Right lung (tissue), 5 donors: ENCODE results near the gene PID1. TPM values are rescaled to one million over a fixed set of nuclear protein-coding genes. Genes with fewer than 3 reads are reported as not detected.
"Not testable (repeated sequence)": the region's sequence is repeated elsewhere in the genome, so short reads cannot be mapped to it uniquely, and the experiment has no call there.

Source experiments
- DNase-seq, 2 donors: peaks; one replicate each; pipeline ENCODE4 v3.0.0-alpha.2; 2013
- polyA plus RNA-seq, 5 donors: library from polyadenylated mRNA; unstranded; fragments of 120-200 nt; gene quantifications; one replicate each; pipeline versions ENCODE4 v1.2.1 to v1.2.3, GENCODE V29; 2013; ENCODE audit warnings: inconsistent platforms in 1 of 5, low replicate concordance in 1 of 5; ENCODE audit not compliant: insufficient read length in 5 of 5, insufficient read depth in 1 of 5

The PID1 gene
- polyA plus RNA-seq, 5 donors: 22.5 to 28.7 (median 26.4) TPM

DNA sequence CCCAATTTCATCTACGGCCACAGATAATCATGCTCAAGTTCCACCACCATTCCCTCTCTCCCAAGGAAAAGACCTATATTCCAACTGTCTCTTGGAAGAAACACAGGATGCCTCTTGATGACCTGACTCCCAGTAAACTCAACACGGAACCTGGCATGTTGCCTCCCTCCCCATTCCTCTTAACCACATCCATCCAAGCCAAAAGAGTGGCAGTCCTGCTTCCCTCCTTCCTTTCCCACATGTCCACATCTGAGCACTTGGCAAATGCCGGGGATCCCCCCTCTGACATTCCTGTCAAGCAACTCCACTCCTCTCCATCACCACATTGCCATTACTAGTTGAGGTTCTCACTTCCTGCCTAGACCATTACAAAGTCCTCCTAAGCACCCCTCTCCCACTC lies 49.4 kb downstream of the PID1 start:
- DNase-seq: no peak

DNA sequence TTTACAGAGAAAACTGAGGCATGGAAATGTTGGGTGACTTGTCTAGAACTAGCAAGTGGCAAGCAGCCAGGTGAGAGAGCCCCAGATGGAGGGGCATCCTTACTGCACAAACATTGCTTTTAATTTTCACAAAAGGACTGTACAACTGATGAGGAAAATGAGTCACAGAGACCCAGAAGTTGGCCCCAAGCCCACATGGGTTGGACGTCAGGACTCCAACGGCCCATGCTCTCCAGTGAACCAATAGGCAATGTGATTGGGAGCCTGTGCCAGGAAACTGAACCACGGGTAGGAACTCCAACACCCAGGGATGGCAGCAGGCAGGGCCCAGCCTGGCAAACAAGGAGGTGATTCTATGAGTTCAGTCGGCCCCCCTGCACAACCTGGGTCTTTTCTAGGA lies 50.8 kb downstream of the PID1 start:
- DNase-seq: no peak

DNA sequence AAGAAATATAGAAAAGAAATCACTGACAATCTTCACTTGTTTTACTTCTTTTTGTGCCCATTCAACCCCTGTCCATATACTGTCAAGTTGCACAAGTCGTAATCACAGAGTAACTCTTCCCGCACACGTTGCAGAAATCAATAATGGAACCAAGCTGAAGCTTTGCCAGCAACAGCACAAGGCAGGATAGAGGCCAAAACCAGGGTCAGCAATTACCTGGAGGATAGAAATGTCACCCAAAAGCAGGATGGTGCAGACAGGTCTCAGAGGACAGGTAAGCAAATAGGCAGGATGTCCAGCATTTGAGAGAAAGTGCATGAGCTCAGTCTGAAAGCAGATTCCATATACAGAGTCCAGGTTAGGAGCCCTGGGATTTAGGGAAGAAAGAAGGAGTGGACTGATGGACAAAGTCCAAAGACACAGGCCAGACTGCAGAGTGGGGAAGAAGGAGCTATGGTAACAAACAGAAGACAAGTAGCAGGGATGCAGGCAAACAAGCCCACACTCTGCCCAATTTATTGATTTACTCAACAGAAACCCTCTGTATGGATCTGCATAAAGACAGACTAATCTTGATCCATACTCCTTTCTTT lies 52.7 kb downstream of the PID1 start:
- DNase-seq: no peak

DNA sequence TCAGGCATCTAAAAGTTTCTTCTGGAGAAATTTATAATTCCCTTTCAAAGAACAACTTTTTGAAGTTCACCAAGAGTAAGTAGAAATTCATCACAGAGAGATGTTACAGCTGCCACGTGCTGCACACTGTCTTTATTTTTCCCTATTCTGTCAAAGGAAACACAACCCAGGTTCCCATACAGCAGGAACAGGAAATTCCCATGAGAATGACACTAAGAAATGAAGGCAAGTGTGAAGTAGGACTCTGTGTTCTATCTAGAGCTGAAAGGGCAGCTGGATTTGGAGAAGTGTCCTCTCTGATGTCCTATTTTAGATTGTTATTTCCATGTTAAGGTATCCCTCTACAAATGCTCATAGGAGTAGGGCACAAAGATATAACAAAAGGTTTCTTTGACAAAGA lies 58.8 kb downstream of the PID1 start:
- DNase-seq: no peak

DNA sequence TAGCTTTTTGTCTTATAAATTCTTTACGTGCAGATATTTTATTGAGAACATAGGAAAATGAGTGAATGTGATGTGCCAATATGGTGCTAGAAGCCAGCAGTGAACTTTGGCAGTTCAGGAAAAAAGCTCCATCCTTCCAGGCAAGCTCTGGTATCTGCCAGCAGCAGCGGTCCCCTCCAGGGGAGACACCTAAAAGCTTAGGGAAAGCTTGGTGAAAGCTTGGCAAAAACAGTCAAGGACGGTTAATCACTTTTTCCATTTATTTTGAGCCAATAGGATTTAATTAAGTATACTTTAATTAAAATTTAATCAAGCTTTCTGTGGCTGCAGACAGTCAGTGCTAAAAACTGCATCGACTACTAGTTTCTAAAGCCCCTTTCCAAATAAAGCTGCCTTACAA lies 60.4 kb downstream of the PID1 start:
- DNase-seq: no peak

DNA sequence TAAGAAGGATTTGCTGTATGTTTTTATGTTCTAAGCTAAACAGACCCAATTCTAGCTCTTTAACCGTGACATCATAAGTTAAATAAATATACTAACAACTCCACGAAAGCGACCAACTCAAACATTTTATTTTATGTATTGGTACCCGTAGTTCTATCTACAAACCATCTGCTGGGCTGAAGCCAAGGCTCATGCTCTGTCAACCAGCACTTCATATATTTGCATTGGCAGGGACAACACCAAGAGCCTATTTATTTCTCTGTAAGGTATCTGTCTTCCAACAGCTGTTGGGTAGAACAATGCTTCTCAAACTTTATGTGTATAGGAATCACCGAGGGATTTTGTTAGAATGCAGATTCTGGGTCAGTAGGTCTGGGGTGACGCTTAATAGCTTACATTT lies 64.5 kb downstream of the PID1 start:
- DNase-seq: no peak

DNA sequence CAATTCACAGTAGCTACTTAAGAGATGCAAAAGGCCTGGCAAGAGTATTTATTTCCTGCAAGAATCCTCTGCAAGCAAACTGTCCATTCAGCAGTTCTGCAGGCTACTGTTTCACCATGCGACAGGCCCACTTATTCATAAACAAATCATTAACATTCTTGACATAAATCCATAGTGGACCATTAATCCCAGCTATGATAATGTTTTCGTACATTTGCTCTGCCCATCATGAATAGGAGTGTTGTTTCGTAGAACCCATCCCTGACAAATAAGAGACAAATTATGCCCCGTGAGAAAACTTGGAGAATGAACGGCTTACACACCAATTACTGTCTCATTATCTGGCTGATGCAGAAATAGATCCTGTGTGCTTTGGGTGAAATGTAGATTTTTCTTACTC lies 65.4 kb downstream of the PID1 start:
- DNase-seq: peak; percentile 56 to 57

DNA sequence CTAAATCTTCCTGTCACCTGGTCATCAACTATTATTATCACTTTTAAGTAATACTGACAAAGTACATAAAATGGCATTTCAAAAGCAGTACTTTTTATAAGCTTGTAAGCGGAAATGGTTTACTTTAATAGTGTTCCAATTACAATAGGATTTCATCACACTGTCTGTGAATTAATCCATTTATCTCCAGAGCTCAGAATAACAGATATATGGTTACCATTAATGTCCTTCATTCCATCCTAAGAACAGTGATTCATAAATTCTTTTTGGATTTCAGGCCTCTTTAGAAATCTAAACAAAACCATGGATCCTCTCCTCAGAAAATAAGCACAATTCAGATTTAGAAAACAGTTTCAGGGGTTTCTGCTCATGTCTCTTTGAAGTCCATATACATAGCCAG lies 68.4 kb downstream of the PID1 start:
- DNase-seq: no peak

DNA sequence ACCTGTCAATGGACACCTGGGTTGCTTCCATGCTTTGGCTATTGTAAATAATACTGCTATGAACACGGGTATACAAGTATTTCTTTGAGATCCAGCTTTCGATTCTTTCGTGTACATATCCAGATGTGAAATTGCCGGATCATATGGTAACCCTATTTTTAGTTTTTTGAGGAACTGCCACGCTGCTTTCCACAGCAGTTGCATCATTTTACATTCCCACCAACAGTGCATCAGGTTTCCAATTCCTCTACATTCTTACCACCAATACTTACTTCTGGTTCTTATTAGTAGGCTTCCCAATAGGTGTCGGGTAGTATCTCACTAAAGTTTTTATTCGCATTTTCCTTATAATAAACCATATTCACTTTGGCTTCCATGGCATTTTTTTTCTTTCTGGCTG lies 69.6 kb downstream of the PID1 start:
- no peak for DNase-seq

DNA sequence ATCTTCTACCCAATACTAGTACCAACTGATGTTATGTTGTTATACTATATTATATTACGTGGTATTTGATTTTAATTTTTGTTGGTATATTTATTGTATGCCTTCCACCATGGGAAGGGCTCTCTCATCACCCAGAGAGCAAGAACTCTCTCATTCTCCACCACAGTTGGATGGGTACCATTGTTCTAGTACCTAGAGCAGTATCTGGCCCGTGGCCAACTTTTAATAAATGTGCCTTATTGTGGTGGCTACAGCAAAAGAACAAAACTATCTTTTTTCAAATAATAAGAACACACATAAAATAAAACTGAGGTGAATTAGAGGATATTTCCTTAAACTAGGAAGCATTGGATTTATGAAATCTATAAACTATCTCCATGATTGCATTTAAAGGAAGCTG lies 71.8 kb downstream of the PID1 start:
- DNase-seq: no peak

DNA sequence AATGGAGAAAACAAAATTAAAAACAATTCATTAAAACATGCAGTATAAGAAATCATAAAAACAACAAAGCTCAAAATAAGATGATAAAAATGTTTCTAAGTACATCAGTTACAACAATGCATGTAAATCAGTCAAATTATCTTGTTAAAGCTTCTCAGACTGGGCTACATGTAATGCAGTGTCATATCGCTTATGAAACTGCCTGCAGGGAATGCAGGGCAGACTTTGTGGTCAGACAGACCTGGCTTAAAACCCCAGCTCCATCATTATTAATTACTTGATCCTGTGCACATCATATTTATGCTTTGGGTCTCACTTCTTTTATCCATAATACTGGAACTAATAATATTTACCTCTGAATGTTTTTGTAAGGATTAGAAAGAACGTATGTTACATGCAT lies 74.6 kb downstream of the PID1 start:
- no peak for DNase-seq

DNA sequence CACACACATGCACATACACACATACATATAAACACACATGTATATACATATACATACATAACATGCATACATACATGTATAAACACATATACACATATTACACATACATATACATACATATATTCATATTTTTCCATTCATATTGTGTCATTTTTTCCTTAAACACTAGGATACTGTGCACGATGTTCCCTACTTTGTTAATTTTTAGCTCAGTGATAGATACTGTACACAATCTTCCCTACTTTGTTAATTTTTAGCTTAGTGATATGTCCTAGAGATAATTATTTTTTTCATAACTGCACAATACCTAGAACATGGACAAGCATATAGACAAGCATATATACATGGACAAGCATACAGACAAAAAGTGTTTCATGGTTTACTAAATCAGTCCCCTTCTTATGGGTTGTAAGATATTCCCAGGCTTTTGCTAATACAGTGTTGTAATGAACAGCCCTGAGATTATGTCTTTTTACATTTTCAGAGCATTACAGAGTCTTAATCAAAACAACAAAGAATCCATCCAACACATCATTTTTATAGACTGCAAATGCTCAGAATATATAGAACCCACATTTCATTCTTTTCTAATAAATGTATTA lies 75.6 kb downstream of the PID1 start:
- no peak for DNase-seq

DNA sequence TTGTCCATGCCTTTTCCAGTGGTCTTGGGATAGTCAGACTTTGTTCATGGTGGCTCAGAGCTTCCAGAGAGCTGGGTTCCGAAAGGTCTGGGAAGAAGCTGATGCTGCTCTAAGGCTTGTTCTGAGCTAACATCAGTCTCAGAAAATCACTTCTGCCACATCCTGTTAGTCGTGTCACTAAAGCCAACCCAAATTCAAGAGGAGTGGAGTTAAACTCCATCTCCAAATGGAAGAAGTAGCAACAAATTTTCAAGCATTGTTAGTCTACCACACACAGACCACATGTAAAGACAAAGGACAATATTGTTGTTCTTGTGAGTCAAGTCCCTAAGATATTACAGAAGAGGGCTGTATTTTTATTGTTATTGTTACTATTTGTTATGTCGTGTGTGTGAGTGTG lies 77.8 kb downstream of the PID1 start:
- DNase-seq: no peak

DNA sequence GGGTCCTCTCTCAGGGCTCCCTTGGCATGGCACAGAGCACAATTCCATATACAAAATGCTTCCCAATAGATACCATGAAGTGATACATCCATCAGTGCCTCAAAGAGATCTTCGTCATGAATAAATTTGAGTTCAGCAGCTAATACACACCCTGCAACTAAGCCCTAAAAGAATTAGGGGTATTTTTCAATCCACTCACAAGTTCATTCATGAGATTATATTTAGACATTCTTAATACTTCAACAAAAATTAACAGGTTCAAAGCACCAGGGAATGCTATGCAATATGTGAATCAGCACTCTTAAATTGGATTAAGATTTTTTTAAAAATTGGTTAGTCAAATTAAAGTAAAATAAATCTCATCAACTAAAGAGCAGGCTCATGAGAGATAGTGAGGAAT lies 79.7 kb downstream of the PID1 start:
- DNase-seq: no peak

DNA sequence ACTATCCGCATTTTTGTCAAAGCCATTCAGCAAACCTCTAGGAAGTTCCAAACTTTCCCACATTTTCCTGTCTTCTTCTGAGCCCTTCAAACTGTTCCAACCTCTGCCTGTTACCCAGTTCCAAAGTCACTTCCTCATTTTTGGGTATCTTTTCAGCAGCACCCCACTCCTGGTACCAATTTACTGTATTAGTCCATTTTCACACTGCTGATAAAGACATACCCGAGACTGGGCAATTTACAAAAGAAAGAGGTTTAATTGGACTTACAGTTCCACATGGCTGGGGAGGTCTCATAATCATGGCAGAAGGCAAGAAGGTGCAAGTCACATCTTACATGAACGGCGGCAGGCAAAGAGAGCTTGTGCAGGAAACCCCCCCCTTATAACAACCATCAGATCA lies 84.0 kb downstream of the PID1 start:
- DNase-seq: not testable (repeated sequence)

DNA sequence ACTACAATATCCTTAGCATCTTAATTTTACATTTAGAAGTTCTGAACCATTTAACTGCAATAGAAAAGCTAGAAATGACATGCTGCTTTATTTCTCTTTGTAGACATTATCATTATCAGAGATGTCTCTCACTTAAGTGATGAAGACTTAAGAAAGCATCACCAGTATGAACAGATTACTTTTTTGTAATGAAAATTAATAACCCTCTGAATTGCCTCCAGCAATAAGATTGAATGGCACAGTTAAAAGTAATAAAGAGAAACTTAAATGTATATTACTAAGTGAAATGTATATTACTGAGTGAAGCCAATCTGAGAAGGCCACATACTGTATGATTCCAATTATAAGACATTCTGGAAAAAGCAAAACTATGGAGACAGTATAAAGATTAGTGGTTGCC lies 89.4 kb downstream of the PID1 start:
- no peak for DNase-seq

DNA sequence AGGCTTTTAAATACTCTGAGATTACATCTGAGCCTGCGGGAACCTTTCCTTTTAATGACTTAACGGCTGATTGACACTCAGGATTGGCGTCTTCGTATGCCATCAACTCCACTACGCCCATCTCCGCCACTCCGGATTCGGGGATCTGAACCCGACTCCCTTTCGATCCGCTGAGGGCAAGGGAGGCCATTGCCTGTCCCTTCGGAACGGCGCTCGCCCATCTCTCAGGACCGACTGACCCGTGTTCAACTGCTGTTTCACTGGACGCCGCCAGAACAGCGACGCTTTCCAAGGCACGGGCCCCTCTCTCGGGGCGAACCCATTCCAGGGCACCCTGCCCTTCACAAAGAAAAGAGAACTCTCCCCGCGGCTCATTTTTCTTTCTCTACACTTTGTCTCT lies 90.4 kb downstream of the PID1 start:
- no peak for DNase-seq

DNA sequence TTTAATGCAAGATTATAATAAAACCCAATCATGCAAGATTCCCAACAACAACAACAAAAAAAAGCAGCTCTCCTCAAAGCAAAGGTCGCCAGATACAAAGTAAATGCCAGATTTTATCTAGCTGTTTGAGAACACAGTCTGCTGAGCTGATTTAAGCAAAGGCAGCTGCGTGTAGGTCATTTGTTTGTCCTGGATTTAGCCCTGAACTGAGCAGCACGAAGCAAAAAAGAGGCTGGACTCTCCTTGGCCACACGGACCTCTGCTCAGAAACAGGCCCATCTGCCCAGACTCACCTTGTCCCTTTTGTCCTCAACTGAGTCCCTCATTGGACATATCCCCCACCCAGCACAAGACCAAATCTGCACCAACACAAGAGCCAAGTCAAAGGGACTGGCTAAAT lies 91.5 kb downstream of the PID1 start:
- DNase-seq: no peak

DNA sequence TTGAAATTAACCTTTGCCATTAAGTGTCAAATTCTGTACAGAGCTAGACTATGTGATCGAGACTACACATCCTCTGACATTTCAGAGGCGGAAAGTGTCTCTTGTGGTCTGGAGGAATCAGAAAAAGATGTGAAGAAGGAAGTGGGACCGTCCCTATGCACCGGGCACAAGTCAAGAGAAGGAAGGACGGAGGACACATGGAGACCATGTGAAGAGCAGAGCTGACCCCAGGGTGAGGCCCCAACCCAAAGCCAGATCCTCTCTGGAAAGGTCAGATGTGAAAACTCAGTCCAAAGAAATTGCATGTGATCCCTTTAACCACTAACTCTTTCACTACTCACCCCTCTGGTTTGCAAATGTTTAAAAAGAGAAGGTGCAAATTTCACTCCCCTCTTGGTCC lies 92.4 kb downstream of the PID1 start:
- no peak for DNase-seq

DNA sequence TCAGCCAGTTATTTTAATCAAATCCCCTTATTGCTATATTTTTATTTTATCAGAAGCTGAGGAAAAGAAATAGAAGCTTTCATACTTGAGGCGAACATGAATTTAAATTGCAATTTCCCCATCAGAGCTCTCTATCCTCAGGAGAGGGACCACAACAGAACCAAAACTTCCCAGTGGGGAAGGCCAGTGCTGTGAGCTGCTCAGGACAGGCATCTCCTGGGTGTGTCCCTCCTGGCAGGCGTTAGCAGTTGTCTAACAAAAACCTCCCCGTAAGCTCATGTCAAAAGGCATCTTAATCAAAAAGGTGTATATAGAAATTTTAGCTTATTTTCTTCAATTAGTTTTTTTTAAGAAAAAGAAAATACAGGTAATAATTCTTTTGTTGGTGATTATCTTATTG lies 93.0 kb downstream of the PID1 start:
- no peak for DNase-seq

DNA sequence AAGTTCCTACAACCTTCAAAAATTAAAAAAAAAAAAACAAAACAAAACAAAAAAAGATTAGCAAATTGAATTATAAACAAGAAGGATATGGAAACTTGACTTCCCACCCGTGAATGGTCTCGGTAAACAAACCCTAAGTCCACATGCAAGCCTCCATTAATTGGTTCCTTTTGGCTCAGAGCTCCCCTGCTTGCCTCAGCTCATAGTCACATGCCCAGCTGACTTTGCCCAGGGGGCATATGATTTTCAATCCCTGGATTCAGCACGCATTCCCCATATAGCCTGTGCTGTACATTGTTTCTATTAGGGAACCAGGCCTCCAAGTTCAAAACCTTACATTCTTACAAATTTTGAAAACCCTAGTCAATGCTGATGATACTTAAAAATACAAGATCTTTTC lies 95.0 kb downstream of the PID1 start:
- no peak for DNase-seq

DNA sequence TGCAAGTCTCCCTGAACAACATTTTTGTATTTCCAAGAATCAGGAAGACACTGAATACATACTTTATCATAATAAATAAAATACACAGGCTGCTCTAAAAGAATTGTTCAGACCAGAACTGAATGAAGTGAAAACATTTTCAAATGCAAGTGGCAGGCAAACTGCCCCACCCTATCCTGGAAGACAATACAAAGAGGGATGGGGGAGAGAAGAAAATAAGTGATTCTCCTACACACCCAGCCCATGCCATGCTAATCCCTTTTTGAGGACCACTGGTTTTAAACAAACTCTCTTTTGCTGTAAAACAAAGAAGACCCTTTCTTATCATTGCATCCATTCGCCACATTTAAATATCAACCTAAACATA lies 95.6 kb downstream of the PID1 start:
- DNase-seq: no peak

DNA sequence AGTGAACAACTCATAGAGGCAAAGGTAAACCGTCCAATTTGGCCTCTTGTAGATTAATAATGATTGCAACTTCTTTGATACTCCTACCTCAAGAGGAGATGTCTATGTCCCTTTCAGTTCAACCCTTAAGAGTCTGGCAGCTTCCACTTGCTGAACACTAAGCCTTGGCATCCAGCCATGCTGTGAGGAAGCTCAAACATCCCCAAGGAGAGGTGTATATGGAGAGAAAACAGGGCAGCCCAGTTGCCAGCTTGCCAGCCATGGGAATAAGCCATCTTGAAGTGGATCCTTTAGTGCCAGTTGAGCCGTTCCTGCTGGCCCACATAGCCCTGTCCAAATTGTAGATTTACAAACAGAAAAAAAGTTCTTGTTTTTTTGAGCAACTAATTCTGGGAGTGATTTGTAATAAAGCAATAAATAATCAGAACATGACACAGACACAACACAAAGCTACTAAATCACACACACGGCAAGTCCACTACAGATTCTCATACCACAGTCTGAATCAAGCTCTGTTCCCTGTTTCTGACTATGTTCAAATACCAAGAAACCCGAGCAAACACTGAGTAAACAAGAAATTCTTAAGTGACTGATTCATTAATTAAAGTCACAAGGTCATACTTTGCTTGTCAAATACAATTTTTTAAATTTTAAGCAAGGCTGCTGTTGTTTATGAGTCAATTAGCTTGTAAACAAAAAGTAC lies 96.1 kb downstream of the PID1 start:
- DNase-seq: no peak

DNA sequence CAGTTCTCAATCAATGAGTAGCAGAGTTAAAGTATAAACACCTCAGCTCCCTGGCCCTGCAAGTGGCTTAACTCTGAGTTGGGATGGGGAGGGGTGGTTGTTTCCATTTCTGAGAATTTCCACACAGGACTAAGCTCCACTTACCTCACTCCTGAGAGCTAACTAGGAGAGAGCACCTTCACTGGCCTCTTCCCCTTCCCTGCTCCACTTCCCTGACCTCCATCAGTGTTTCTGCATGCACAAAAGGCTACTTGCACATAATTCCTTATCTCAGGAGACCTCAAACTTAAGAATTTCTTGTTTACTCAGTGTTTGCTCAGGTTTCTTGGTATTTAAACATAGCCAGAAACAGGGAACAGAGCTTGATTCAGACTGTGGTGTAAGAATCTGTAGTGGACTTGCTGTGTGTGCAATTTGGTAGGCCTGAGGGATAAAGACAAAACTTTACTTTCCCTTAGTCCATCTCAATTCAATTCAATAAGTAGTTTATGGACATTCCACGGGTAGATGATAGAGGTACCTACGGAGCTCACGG lies 97.2 kb downstream of the PID1 start:
- DNase-seq: peak; percentile 5 to 16
